B cell (primary cell): ENCODE measurements around the gene BHLHE23. TPM values are rescaled to one million over a fixed set of nuclear protein-coding genes. Genes with fewer than 3 reads are reported as not detected.
A peak's percentile ranks its signal among the peaks of the same experiment; 100 is the strongest.

Source experiments
- ATAC-seq: fragments of 200-7000 bp; cut with Tn5 transposase; one replicate; pipeline ENCODE4 v1.10.0; 2021; ENCODE audit warnings: low read depth, mild to moderate bottlenecking, moderate number of reproducible peaks, moderate library complexity
- CTCF ChIA-PET: fragments of 350-600 bp; sonication (Branson Sonifier 250); formaldehyde crosslinking; loops from one replicate; lab custom pipeline; 2021; ENCODE audit warnings: antibody characterized with exemption, inconsistent platforms; lab: Charles Lee
- POLR2A ChIA-PET: fragments of 350-600 bp; sonication (Branson Sonifier 250); formaldehyde crosslinking; loops from one replicate; lab custom pipeline; 2021; ENCODE audit warnings: antibody characterized with exemption; lab: Charles Lee
- DNase-seq: peaks from one replicate; pipeline ENCODE4 v3.0.0; 2013
- H2AFZ ChIP-seq: 2 replicates; pipeline ENCODE4 v1.6.1; 2012; ENCODE audit warnings: mild to moderate bottlenecking, low read depth, low read length; ENCODE audit not compliant: insufficient read depth, poor library complexity, severe bottlenecking
- H3K27ac ChIP-seq, 2 donors: 1 replicate in 1 of 2; 2 replicates in 1 of 2; pipeline ENCODE4 v1.5.1; 2012 to 2013; ENCODE audit warnings: low read length in 2 of 2, mild to moderate bottlenecking in 2 of 2, moderate library complexity in 1 of 2
- H3K27me3 ChIP-seq, 4 experiments: fragments of 200-600 bp in 1 of 4; sonication (generic) in 1 of 4; replicated peaks in 1 of 4; 1 replicate in 2 of 4; 2 replicates in 2 of 4; pipeline versions ENCODE4 v1.6.1 to v1.7.0; 2013 to 2016; ENCODE audit warnings: low read length in 3 of 4, mild to moderate bottlenecking in 2 of 4, mixed read lengths in 1 of 4, moderate library complexity in 1 of 4; ENCODE audit not compliant: insufficient read depth in 4 of 4, control insufficient read depth in 3 of 4; ENCODE audit errors: control extremely low read depth in 1 of 4
- H3K36me3 ChIP-seq, 2 experiments: replicated peaks in 1 of 2; 1 replicate in 1 of 2; 2 replicates in 1 of 2; pipeline versions ENCODE4 v1.6.1 to v1.7.1; 2013; ENCODE audit warnings: low read length in 1 of 2; ENCODE audit not compliant: insufficient read depth in 2 of 2, control insufficient read depth in 1 of 2; ENCODE audit errors: control extremely low read depth in 1 of 2, extremely low read depth in 1 of 2
- H3K4me1 ChIP-seq, 2 donors: fragments of 200-600 bp in 1 of 2; sonication (generic) in 1 of 2; 1 replicate in 1 of 2; 2 replicates in 1 of 2; pipeline versions ENCODE4 v1.5.1 to v1.6.1; 2013 to 2017; ENCODE audit warnings: low read length in 2 of 2; ENCODE audit not compliant: control insufficient read depth in 2 of 2, insufficient read depth in 2 of 2
- H3K4me2 ChIP-seq: replicated peaks from 2 replicates; pipeline ENCODE3; 2012; ENCODE audit warnings: mild to moderate bottlenecking, low read depth, low read length; ENCODE audit not compliant: poor library complexity, severe bottlenecking
- H3K4me3 ChIP-seq, 5 experiments: fragments of 200-600 bp in 1 of 5; sonication (generic) in 1 of 5; 1 replicate in 3 of 5; 2 replicates in 2 of 5; pipeline versions ENCODE4 v1.5.1 to v1.7.0; 2011 to 2016; ENCODE audit warnings: low read length in 4 of 5, mild to moderate bottlenecking in 4 of 5, low read depth in 2 of 5, control low read depth in 1 of 5, moderate library complexity in 1 of 5; ENCODE audit not compliant: insufficient read depth in 1 of 5; ENCODE audit errors: control extremely low read depth in 1 of 5, extremely low read depth in 1 of 5
- H3K79me2 ChIP-seq: fragments of 200-600 bp; sonication (generic); one replicate; pipeline ENCODE4 v1.6.0; 2016; ENCODE audit warnings: low read length; ENCODE audit not compliant: control insufficient read depth, insufficient read depth
- H3K9ac ChIP-seq: fragments of 200-600 bp; sonication (generic); 2 replicates; pipeline ENCODE4 v1.6.1; 2017; ENCODE audit warnings: mild to moderate bottlenecking, low read length, moderate library complexity
- H3K9me3 ChIP-seq, 3 donors: one replicate each; pipeline versions ENCODE4 v1.6.1 to v1.7.1; 2013; ENCODE audit warnings: low read length in 2 of 3; ENCODE audit not compliant: control insufficient read depth in 2 of 3, insufficient read depth in 1 of 3; ENCODE audit errors: control extremely low read depth in 1 of 3
- H4K20me1 ChIP-seq: 2 replicates; pipeline ENCODE4 v1.6.0; 2012; ENCODE audit warnings: mild to moderate bottlenecking, low read length; ENCODE audit not compliant: insufficient read depth, control insufficient read depth, poor library complexity, severe bottlenecking
- H3K27ac Mint-ChIP-seq: one replicate; pipeline ENCODE4 v1.8.0; 2021; ENCODE audit warnings: mixed read lengths
- H3K27me3 Mint-ChIP-seq: one replicate; pipeline ENCODE4 v1.8.0; 2021; ENCODE audit warnings: mixed read lengths
- H3K4me1 Mint-ChIP-seq: one replicate; pipeline ENCODE4 v1.8.0; 2021; ENCODE audit warnings: mixed read lengths
- H3K4me3 Mint-ChIP-seq: one replicate; pipeline ENCODE4 v1.8.0; 2021; ENCODE audit warnings: mixed read lengths
- H3K9me3 Mint-ChIP-seq: one replicate; pipeline ENCODE4 v1.8.0; 2022; ENCODE audit warnings: mixed read lengths; ENCODE audit not compliant: insufficient read depth
- EZH2 ChIP-seq: IDR thresholded peaks from 2 replicates; pipeline ENCODE4 v1.6.1; 2012; ENCODE audit warnings: borderline replicate concordance, low read depth, mild to moderate bottlenecking, moderate library complexity, low read length; ENCODE audit not compliant: insufficient read depth, poor library complexity, severe bottlenecking
- WGBS: methylation state at CpG from one replicate; pipeline ENCODE4 v1.1.5; 2013; ENCODE audit warnings: missing lambda C conversion rate; ENCODE audit not compliant: insufficient coverage; 5-methylcytosine and 5-hydroxymethylcytosine counted together
- intact Hi-C: fragments of 100-400 bp; cut with micrococcal nuclease; formaldehyde crosslinking; loops from one replicate; pipeline ENCODE4 v1.10.0; 2022
- polyA plus RNA-seq: library from polyadenylated mRNA; depleted of rRNA; stranded (reverse); fragments of >200 nt; gene quantifications from 2 replicates; pipeline ENCODE4 v1.2.3, GENCODE V29; 2012
- total RNA-seq, 2 donors: library from RNA; stranded (reverse); fragments of 120-200 nt in 1 of 2; gene quantifications; 1 replicate in 1 of 2; 2 replicates in 1 of 2; pipeline versions ENCODE4 v1.2.3 to v1.2.4, GENCODE V29; 2013 to 2022
- TF ChIP-seq, protein P1 (sequence below): fragments of 200-600 bp; IDR thresholded peaks from one replicate; pipeline ENCODE4 v1.8.0; 2022; ENCODE audit warnings: antibody characterized with exemption, mild to moderate bottlenecking

BHLHE23 gene
- total and polyA plus RNA-seq, 2 donors (not counting 1 experiment from before 2014, with no cell fraction given), result not detected

DNA sequence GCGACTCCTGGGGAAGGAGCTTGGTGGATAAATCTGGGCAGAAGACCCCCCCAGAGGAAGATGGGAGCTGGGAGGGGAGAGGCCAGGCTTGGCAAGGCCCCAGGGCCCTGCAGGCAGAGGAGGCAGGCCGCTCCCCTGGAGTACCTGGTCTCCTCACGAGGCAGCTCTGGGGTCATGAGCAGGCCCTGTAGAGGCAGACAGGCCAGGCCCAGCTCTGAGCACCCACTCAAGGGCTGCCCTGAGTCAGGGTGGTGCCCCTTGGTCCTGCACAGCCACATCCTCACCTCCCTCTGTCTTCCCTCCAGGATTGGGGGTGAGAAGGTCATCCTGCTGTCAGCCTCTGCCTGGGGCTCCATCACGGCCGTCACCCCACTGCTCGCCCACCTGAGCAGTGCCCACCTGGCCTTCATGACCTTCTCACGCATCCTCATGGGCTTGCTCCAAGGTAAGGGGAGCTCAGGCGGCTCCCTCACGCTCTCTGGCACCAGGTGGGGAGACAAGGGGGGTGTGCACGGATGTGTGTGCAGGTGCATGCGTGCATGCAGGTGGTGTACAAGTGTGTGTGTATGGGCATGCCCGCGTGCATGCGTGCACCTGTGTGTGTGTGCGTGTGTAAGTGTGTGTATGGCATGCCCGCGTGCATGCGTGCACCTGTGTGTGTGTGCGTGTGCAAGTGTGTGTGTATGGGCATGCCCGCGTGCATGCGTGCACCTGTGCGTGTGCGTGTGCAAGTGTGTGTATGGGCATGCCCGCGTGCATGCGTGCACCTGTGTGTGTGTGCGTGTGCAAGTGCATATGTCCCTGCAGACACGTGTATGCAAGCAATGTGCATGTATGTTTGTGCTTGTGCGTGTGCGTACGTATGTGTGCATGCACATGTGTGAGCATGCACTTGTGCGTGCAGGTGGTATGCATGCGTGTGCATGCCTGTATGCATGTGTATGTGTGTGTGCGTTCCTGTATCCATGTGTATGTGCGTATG, 49.3 kb downstream of the BHLHE23 start:
- peaks cover 46% of the 10 kb centered on the region for H3K4me1 Mint-ChIP-seq
- Histone ChIP-seq H2AFZ (no peak overlapping the region), H3K9ac (no peak overlapping the region), H3K27me3 (no peaks in the 10 kb centered on the region), H3K4me3 (no peak overlapping the region), H3K27ac (no peak overlapping the region), H3K4me2 (no peak overlapping the region), H3K9me3 (no peaks in the 10 kb centered on the region), H4K20me1 (peaks cover 49% of the 10 kb centered on the region), H3K4me1 (peaks cover 30 to 47% of the 10 kb centered on the region in 2 donors), H3K36me3 (peaks cover 0 to 31% of the 10 kb centered on the region in 2 experiments), H3K79me2 (peaks cover 68% of the 10 kb centered on the region)
- no peak overlapping the region for H3K4me3 Mint-ChIP-seq
- 97% methylated on average over 34 of the region's 36 CpGs for WGBS
- TF ChIP-seq, protein P1, sequence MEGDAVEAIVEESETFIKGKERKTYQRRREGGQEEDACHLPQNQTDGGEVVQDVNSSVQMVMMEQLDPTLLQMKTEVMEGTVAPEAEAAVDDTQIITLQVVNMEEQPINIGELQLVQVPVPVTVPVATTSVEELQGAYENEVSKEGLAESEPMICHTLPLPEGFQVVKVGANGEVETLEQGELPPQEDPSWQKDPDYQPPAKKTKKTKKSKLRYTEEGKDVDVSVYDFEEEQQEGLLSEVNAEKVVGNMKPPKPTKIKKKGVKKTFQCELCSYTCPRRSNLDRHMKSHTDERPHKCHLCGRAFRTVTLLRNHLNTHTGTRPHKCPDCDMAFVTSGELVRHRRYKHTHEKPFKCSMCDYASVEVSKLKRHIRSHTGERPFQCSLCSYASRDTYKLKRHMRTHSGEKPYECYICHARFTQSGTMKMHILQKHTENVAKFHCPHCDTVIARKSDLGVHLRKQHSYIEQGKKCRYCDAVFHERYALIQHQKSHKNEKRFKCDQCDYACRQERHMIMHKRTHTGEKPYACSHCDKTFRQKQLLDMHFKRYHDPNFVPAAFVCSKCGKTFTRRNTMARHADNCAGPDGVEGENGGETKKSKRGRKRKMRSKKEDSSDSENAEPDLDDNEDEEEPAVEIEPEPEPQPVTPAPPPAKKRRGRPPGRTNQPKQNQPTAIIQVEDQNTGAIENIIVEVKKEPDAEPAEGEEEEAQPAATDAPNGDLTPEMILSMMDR, result no peak
- TF ChIP-seq EZH2, result no peak
- intact Hi-C loops, result loop anchor here (10.0 kb wide), 3 partner anchors 47 to 937 kb away; partner anchors contain the start of genes BHLHE23, DNAJC5 and MRGBP
- H3K27me3 Mint-ChIP-seq, result no peaks in the 10 kb centered on the region
- peak overlapping the region; percentile 37 for H3K27ac Mint-ChIP-seq
- ATAC-seq, result no peak
- ChIA-PET CTCF (no interaction called here), POLR2A (no interaction called here)
- H3K9me3 Mint-ChIP-seq, result no peaks in the 10 kb centered on the region
- DNase-seq, result no peak
